NCI-H2029 (cell line): ENCODE data around the gene TMEM108.

Source experiments
- DNase-seq: peaks from one replicate; lab custom pipeline; 2025; lab: John Stamatoyannopoulos, UW

The TMEM108 gene

DNA sequence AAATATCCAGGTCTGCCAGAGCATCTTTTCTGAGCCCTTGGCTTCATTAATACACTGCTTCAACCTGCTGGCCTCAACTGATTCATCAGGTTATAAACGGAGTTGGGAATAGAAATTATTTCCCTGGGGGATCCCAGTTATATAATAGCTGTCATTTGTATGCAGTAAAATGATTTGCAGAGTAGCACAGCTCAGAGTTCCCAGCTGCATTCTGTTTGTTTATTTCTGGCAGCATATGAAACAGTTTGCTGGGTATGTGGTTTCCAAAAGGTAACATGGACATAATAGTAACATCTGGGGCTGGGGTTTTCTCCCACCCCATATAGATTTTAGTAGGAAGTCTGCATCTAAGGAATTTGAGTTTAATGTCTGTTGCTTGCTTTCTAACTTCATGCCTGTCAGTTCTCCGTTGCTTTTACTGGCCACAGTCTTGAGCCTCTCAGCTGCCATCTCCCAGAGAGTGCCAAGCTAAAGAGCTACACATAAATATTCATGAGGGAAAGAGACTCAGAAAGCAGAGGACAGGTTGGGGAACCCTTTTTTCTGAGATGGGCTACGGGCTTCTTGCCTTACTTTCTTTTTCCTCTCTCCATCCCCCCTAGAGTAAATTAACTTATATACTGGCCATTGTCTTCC, 124.6 kb downstream of the TMEM108 start:
- no peak for DNase-seq

DNA sequence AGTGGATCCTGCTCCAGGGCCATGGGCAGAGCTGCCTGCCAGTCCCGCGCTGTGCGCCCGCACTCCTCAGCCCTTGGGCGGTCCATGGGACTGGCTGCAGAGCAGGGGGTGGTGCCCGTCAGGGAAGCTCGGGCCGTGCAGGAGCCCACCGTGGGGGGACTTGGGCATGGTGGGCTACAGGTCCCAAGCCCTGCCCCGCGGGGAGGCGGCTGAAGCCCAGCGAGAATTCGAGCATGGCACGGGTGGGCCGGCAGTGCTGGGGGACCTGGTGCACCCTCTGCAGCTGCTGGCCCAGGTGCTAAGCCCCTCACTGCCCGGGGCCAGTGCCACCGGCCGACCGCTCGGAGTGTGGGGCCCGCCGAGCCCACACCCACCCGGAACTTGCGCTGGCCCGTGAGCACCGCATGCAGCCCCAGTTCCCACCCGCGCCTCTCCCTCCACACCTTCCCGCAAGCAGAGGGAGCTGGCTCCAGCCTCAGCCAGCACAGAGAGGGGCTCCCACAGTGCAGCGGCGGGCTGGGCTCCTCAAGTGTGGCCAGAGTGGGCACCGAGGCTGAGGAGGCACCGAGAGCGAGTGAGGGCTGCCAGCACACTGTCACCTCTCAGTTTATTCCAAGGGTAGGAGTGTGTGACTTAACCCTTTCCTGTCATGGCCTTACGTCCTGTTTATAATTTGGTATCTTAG, 129.3 kb downstream of the TMEM108 start:
- no peak for DNase-seq

DNA sequence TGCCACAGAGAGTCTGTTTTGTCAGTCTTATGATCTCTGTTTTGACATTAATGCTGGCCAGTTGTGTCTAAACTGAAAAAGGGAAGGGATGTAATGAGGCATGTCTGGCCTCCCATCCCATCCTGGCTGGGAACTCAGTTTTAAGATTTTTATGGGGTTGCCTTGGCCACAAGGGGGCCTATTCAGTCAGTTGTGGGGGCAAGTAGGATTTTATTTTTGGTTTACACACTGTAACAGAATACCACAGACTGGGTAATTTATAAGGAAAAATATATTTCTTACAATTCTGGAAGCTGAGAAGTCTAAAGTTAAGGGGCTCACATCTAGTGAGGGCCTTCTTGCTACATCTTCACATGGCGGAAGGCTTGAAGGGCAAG, 129.8 kb downstream of the TMEM108 start:
- DNase-seq: no peak

DNA sequence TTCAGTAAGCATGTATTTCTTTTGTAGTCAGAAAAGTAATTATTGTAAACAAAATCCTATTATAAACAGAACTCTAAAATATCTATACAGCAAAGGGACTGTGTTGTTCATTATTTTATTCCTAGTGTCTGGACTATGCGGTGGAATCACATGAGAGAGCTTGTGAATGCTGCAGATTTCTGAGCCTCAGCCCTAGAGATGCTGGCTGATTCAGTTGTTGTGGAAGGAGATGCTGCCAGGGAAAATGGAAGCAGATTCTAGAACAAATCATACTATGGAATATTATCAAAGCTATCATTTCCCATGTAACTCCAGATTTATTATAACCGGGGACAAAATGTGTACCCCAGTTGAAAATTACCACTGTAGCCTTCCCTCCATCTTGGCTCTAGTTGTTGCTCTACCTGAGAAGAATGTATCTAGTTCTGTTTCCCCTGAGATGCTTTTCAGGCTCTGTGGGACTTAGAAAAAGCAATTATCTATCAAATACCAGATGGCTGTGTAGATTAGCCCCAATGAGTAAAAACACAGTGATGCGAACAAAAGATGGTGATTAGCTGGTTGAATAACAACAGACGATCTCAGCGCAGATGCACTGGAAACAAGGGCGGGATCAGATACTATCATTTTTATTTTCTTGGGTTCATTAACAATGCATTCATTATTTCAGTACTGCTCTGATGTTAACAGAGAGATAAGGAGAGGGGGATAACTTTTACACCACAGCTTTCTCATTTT, 131.3 kb downstream of the TMEM108 start:
- no peak for DNase-seq

DNA sequence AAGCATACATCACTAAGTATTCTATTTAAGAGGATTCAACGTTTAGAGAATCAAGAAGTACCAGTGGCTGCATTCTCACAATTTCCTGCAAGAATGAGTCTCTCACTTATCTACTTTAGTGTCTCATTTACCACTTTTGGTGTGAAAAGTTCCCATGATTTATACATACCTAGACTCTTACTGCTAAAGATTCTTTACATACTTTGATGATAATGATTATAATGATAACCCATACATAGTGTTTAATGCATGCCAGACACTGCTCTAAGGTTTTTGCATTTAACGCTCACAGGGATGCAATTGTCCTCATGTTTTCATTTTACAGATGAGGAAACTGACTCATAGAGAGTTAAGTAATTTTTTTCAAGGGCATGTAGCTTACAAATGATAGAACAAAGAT, 133.6 kb downstream of the TMEM108 start:
- no peak for DNase-seq

DNA sequence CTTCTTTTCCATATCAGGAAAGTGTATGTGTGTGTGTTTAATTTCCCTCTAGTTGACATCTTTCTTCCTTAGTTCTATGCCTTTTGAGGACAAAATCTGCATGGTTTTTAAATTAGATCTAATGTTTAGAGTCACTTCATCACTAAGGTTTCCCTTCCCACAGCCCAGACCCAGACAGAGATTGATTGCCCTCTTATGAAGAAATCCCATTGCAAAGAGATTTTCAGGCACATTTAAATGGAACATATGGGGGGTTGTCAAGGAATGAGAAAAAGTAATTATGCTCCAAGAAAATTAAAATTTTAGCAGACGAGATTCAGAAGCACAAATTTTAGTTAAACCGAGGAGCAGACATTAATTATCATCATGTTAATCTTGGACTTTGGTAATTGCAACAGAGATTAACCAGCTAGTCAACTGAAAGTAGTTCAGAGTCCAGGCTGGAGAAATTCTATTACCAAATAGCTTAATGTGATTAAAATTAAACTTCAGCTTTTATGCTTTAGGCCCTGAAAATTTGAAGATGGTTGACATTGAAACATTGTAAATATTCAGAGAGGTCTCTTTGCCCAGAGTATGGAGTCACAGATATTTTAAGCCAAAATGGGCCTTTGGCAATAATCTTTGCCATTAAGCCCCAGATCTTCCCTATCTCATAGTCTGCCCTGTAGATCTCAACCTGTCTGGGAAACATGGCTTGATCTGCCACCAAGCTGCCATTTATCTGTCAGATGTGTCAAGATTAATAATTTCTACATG, 143.4 kb downstream of the TMEM108 start:
- DNase-seq: no peak

DNA sequence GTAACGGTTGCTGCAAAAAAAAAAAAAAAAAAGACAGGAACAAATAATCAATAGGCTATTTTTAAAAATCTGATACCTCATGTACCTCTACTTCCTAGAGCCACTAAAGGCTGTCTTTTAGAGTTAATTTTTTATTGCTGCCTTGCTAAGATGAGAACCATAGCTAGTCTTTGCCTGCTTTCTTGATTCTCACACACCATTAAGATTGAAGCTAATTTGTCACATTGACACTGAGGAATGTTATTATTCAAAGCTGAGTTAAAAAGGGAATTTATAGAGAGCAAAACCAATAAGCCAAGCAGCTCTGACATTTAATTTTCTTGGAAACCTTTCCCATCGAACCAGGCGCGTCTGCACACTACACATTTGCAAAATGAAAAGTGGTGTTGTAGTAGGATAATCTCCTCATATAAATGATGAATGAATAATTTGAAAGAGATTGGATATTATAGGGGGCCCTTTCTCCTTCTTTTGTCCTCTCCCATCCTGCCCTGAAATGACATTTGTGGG, 149.7 kb downstream of the TMEM108 start:
- DNase-seq: no peak

DNA sequence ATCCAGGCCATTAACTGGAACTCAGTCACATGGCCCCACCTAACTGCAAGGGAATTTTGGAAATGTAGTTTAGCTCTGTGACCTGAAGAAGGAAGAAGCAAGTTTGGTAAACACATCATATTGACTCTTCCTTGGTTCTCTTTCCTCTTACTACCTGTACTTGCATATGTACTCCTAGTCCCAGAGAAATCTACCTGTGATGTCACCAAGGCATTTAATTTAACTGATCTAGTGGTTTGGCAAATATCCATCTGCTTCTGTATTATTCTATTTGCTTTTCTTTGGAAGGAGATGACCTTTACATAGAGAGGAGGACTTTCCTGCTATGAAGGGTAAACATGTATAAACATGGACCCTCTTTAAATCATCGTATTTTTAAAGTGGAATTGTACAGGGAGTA, 150.8 kb downstream of the TMEM108 start:
- peak; percentile 59 for DNase-seq

DNA sequence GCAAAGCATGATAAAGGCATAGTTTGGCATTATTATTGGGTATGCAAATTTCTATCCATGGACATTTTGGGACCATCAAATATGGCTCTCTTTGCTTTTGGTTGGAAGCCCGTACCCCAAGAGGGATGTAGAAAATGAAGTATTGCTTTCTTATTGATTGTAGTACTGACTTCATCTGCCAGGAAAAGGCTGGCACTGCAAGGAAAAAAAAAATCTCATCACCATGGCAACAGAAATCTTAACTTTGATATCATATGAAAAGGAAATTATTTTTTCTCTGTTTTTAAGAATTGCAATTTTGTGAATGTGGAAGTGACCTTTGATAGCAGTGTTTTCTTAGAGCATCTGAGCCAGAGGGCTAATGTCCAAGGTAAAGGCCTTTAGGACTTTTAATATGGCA, 151.7 kb downstream of the TMEM108 start:
- DNase-seq: no peak

DNA sequence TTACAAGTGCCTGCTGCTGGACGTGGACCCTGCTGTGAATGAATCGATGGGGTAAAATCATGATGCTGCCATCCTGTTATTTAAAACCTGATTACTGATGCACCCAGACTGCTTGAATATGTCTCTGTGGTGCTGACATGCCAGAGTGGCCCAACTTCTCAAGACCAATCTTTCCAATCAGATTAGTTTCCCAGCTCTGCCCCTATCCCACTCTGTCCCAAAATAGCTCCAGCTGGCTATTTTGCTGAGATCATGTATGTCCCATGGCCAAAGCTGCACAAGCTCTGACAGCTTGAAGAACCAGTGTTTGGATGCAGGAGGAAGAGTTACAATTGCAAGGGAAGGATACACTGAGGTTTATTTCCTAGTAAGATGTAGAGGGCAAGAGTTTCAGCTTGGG, 153.6 kb downstream of the TMEM108 start:
- DNase-seq: no peak

DNA sequence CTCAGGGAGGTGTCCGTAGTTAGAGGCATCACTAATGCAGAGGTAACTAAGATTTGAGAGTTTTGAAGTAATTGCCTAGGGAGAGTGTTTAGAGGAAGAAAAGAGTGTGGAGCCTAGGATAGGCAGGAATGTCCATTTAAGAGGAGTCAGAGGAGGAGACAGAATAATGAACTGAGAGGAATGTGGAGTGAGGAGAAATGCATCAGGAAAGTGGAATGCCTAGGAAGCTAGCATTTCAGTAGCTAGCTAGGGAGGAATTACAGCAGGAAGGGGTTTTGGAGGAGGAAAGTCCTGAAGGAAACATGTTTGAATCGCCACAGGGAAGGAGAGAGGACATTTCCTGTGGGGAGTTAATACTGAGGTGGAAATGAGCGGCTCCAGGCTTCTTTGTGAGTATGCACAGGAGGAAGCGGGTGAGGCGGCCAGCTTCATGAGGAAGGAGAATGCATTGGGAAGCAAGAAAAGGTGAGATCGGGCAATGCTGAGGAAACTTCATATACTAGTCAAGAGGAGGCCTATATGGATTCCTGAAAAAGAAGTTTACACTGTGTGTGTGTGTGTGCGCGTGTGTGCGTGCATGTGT, 154.3 kb downstream of the TMEM108 start:
- DNase-seq: no peak

DNA sequence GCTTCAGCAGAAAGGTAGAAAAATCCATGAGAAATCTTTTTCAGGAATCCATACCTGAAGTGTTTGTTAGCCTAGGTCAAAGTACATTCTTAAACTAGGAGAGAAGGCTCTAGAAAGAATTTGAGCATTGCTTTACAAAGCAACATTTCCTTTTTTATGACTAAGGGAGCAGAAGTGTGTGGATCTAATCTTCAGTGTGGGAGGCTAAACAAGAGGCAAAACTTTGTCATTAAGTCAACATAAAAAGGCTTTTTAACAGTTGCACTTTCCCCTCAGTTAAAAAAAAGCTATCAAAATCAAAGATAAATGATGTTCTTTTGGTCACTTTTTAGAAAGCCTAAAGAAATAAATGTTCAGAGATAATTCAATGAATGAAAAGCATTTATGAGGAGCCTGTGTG, 154.8 kb downstream of the TMEM108 start:
- DNase-seq: no peak

DNA sequence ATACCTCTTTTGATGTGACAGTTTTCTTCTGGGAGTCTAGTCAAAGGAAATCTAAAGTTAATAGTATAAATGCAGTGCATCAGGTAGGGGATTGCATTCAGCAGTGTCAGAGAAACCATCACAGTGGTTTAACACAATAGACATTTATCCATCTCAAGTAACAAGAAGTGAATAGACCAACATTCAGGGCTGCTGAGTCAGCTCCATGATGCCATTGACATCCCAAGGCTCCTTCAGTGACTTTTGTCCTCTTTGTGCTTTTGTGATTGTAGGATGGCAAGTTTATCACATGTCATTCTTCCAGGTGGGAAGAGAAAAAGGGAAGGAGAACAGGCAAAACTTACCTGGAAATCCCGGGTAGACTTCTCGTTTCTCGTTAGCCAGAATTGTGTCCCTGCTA, 158.3 kb downstream of the TMEM108 start:
- DNase-seq: no peak

DNA sequence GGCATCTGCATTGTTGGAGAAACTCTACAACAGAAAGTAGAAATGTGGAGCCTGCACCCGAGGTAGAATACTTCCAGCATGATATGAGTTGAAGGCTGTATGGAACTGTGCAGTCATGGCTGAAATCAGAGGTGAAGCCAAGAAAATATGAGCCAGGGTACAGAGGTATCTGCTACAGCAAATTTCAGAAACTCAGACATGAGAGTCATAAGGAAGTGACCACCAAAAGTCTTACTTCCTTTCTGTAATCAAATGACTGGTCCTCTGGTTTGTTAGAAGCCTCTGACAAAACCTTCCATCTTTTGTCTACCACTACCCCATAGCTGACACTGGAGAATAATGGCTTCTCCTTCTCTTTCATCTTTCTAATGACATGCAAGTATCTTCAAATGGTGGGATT, 159.4 kb downstream of the TMEM108 start:
- DNase-seq: no peak

DNA sequence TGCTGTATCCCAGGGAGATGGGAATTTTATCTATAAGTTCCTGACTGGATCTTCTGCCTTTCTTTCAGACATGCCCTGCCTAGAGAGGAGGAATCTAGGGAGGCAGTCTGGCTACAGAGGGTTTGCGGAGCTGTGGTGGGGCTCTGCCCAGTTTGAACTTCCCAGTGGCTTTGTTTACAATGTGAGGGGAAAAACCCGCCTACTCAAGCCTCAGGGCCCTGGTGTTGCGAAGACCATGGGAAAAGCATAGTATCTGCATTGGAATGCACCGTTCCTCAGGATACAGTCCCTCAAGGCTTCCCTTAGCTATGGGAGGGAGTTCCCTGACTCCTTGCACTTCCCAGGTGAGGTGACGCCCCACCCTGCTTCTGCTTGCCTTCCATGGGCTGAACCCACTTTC, 168.7 kb downstream of the TMEM108 start:
- DNase-seq: no peak

DNA sequence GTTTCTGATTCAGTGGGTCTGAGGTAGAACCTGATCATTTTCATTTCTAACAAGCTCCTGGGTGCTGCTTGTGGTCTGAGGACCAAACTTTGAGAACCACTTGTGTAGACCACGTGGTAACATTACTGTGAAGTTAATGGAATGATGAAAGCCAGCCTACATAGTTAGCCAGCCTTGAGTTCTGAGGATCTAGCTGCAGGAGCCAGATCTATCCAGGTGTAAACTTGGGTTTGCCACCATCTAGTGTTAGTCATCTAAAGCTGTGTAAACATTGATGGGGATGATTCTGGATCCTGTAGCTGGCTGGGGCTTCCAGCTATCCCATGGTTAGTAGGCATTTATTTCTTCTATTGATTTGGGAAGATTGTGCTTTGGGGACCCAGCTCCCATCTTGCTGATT, 170.0 kb downstream of the TMEM108 start:
- DNase-seq: peak; percentile 9

DNA sequence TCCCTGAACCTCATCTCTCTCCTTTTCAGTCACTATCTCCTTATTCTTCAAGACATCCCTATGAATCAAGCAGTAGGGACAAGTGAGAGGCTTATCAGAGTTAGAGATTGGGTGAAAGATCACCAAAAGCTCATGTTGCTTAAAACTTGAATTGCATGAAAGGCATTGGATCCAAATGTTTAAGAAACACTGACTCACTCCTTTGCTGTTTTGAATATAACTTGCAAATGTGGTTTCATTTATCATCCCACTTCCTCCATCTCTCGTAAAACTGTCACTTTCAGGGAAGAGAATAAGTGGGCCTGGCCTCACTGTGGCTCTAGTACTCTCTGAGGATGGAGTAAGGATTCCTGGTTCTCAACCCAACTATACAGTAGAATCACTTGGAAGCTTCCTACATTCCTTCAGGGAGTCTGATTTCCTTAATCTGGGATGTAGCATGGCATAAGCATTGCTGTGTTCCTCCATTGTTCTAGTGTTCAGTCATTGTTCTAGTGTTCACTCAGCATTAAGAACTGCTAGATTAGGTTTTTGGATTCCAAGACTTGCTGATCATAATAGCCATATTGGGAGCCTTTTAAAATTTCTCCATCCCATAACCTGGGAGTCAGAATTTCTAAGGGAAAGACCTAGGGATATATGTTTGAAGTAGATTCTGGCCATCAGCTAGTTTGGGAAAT, 171.8 kb downstream of the TMEM108 start:
- no peak for DNase-seq

DNA sequence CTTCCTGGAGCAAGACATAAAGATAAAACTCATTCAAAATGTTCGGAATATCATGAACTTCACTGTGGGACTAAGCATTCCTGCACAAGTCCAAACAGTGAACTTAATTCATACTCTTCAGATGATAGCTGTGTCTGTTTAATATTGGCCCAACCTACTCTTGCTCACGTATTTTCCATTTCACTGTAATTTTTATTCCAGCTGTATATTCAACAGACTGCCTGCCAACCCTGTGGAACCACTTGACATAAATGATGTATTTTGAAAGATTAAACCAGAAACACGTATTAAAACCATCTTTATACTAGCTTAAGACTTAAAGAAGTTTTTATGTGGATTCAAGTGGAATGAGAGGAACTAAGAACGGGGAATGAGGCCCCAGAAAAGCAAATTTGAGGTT, 172.5 kb downstream of the TMEM108 start:
- DNase-seq: no peak

DNA sequence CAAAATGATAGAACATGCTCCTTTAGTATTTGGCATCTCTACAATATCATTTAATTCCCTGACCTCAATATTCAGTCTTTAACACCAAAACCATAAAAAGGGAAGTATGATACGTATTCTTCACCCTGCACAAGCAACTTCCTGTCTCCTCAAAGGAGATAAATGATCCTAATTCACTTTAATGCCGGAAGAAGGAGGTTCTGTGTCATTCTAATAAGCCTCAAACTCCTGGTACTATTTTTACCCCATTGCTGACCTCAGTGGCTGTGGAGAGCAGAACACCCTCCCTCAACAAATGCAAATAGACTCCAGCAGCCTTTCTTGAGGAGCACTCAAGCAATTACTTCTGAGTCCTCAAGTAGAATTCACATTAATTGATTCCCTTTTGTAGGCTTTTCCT, 173.3 kb downstream of the TMEM108 start:
- DNase-seq: no peak

DNA sequence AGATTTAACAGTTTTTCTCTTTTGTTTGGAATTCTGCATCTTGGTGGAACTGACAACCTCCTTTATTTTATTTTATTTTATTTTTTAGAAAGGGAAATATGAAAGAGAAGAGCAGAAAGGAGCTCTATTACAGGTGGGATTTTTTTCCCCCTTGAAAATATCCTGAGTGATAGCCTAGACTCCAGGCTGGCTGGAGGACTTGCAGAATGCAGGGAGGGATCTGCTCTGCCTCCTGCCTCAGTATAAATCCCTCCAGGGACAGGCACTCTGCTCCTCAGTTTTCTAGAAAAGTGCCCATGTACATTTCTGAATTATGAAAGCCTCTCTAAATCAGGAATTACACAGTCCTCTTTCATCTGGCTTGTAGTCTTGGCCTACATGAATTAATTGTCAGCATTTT, 173.7 kb downstream of the TMEM108 start:
- DNase-seq: no peak

DNA sequence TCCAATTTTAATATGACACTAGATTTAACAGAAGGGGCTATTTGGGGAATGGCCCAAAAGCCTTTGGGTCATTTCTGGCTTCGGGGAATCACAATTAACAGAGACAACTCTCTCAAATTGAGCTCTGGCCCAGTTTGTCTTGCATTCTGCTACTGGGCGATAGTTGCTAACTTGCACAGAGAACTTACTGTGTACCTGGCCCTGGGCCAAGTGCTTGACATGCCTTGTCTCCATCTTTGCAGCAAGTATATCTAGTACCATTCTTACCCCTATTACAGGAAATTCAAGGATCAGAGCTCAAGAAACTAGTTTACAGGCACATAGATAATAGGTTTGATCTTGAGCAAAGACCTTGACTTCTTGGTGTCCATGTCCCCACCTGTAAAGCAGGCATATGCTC, 175.7 kb downstream of the TMEM108 start:
- no peak for DNase-seq

DNA sequence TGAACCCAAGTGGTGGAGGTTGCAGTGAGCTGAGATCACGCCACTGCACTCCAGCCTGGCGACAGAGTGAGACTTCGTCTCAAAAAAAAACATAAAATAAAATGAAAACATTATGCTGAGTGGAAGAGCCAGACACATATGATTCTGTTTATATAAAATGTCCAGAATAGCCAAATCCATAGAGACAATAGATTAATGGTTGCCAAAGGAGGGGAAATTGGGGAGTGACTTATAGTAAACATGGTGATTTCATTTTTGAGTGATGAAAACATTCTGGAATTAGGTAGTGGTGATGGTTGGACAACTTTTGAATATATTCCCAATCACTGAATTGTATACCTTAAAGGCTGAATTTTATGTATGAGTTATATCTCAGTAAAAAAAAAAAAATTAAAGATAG, 189.6 kb downstream of the TMEM108 start:
- DNase-seq: no peak
